Kidney (tissue), 14 donors: ENCODE data around the gene RAP1A. TPM values are rescaled to one million over a fixed set of nuclear protein-coding genes. Genes with fewer than 3 reads are reported as not detected.

ENCODE experiments used
- DNase-seq, 5 donors: peaks; one replicate each; pipeline ENCODE4 v3.0.0-alpha.2; 2013 to 2020
- FAIRE-seq: peaks from 2 replicates; lab custom pipeline; 2012; peaks lifted over from hg19 to GRCh38; lab: Jason Lieb, UNC
- H3K27ac ChIP-seq, 2 donors: one replicate each; pipeline ENCODE4 v1.7.0; 2013; ENCODE audit warnings: low read depth in 2 of 2, low read length in 2 of 2, inconsistent platforms in 1 of 2
- H3K27me3 ChIP-seq: one replicate; pipeline ENCODE4 v1.7.1; 2013; ENCODE audit warnings: low read length, inconsistent platforms; ENCODE audit not compliant: control insufficient read depth, insufficient read depth
- H3K36me3 ChIP-seq, 3 donors: one replicate each; pipeline versions ENCODE4 v1.7.0 to v1.7.1; 2013; ENCODE audit warnings: low read length in 3 of 3, control low read depth in 1 of 3, inconsistent platforms in 1 of 3; ENCODE audit not compliant: insufficient read depth in 3 of 3, control insufficient read depth in 2 of 3
- H3K4me1 ChIP-seq, 3 donors: one replicate each; pipeline versions ENCODE4 v1.7.0 to v1.7.1; 2013; ENCODE audit warnings: low read length in 3 of 3, inconsistent platforms in 1 of 3, low read depth in 1 of 3; ENCODE audit not compliant: control insufficient read depth in 2 of 3, insufficient read depth in 2 of 3
- H3K4me3 ChIP-seq, 3 donors: one replicate each; pipeline versions ENCODE4 v1.7.0 to v1.8.1; 2013; ENCODE audit warnings: low read length in 3 of 3, control low read depth in 1 of 3, inconsistent platforms in 1 of 3
- H3K9ac ChIP-seq, 3 donors: one replicate each; pipeline versions ENCODE4 v1.7.0 to v1.7.1; 2013; ENCODE audit warnings: low read length in 3 of 3, control low read depth in 1 of 3, inconsistent platforms in 1 of 3
- H3K9me3 ChIP-seq, 3 donors: one replicate each; pipeline versions ENCODE4 v1.7.0 to v1.7.1; 2013; ENCODE audit warnings: low read length in 3 of 3, control low read depth in 1 of 3, inconsistent platforms in 1 of 3; ENCODE audit not compliant: control insufficient read depth in 2 of 3, insufficient read depth in 1 of 3
- CTCF ChIP-seq: IDR thresholded peaks from 3 replicates; pipeline ENCODE4 v1.5.1; 2012; ENCODE audit warnings: mild to moderate bottlenecking, moderate library complexity, borderline replicate concordance; ENCODE audit not compliant: insufficient read depth; ENCODE audit errors: extremely low read depth
- intact Hi-C: fragments of 100-400 bp; cut with DNase I; formaldehyde crosslinking; loops from one replicate; pipeline ENCODE4 v1.11.1; 2022
- polyA plus RNA-seq: library from polyadenylated mRNA; stranded (reverse); fragments of 350-450 nt; fragmentation: Illumina TruSeq; extraction: RNeasy Lipid Tissue Mini Kit (QIAGEN cat#74804); gene quantifications from one replicate; pipeline ENCODE4 v1.2.3, GENCODE V29; 2014; ENCODE audit warnings: low read depth, low replicate concordance; ENCODE audit not compliant: insufficient read depth
- total RNA-seq: library from RNA; stranded (reverse); fragmentation: NEBNext Ultra II Directional; extraction: Animal tissue kit (Norgen Biotek cat#: 25700); gene quantifications from one replicate; pipeline ENCODE4 v1.2.1, GENCODE V29; 2021
- donor health status: control.
- donor health status: control.
- donor health status: control.
- donor health status: control.
- donor health status: control.
- donor health status: DM: yes; HTN: yes; CAD: no.
- donor health status: Normal renal cell carcinoma (clear cell type).

Gene RAP1A
- total and polyA plus RNA-seq, 2 donors from 2014 or later: 55.8 to 91.3 TPM

- DNase-seq (peak in 3 of 5 donors; percentile 45 to 81 (median 55)), FAIRE-seq (no peak)
- H3K9ac ChIP-seq: no peak overlapping the region
- no peaks in the 10 kb centered on the region for H3K36me3 ChIP-seq
- H3K9me3 ChIP-seq: no peaks in the 10 kb centered on the region
- H3K27me3 ChIP-seq: no peaks in the 10 kb centered on the region
- TF ChIP-seq CTCF: no peak
- intact Hi-C loops: no loop called here
- H3K4me1 ChIP-seq: peaks cover 0 to 25% (median 15%) of the 10 kb centered on the region in 3 donors
- H3K4me3 ChIP-seq: no peak overlapping the region
- H3K27ac ChIP-seq: no peak overlapping the region
These were observed 117.1 kb downstream of the RAP1A start for GRCh38 chr1:111736548-111737215.

GRCh38 chr1:111737216-111738132 is 117.9 kb downstream of the RAP1A start:
- Histone ChIP-seq H3K4me1 (peaks cover 0 to 25% (median 15%) of the 10 kb centered on the region in 3 donors), H3K27me3 (no peaks in the 10 kb centered on the region), H3K27ac (peak overlapping the region in 1 of 2 donors; percentile 12), H3K4me3 (peak overlapping the region; percentile 1 to 84 (median 57)), H3K36me3 (no peaks in the 10 kb centered on the region), H3K9ac (no peak overlapping the region), H3K9me3 (no peaks in the 10 kb centered on the region)
- TF ChIP-seq CTCF: no peak
- peak in 3 of 5 donors; percentile 42 to 45 (median 42) for DNase-seq
- FAIRE-seq: no peak
- intact Hi-C loops: no loop called here

- no peak for TF ChIP-seq CTCF
- Histone ChIP-seq H3K4me1 (peaks cover 0 to 25% (median 10%) of the 10 kb centered on the region in 3 donors), H3K36me3 (no peaks in the 10 kb centered on the region), H3K27ac (peak overlapping the region in 1 of 2 donors; percentile 12), H3K27me3 (no peaks in the 10 kb centered on the region), H3K9me3 (no peaks in the 10 kb centered on the region), H3K9ac (no peak overlapping the region), H3K4me3 (peak overlapping the region; percentile 1 to 84 (median 57))
- intact Hi-C loops: no loop called here
- FAIRE-seq: no peak
- no peak for DNase-seq
These were observed 118.5 kb downstream of the RAP1A start for GRCh38 chr1:111738133-111738435.
